ENCODE measurements around the gene CARD11.

- no peak for TF ChIP-seq POLR2A (IDR thresholded peaks at IDR 0.05)
- TF ChIP-seq, protein P1, sequence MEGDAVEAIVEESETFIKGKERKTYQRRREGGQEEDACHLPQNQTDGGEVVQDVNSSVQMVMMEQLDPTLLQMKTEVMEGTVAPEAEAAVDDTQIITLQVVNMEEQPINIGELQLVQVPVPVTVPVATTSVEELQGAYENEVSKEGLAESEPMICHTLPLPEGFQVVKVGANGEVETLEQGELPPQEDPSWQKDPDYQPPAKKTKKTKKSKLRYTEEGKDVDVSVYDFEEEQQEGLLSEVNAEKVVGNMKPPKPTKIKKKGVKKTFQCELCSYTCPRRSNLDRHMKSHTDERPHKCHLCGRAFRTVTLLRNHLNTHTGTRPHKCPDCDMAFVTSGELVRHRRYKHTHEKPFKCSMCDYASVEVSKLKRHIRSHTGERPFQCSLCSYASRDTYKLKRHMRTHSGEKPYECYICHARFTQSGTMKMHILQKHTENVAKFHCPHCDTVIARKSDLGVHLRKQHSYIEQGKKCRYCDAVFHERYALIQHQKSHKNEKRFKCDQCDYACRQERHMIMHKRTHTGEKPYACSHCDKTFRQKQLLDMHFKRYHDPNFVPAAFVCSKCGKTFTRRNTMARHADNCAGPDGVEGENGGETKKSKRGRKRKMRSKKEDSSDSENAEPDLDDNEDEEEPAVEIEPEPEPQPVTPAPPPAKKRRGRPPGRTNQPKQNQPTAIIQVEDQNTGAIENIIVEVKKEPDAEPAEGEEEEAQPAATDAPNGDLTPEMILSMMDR (IDR thresholded peaks at IDR 0.05): no peak
Measured at GRCh38 chr7:3083350-3083749, 39.7 kb upstream of the CARD11 start.

Data from testis (tissue), 2 donors.